ENCODE data around the gene CALN1. TPM values are rescaled to one million over a fixed set of nuclear protein-coding genes. Genes with fewer than 3 reads are reported as not detected.

Gene CALN1
- total and polyA plus RNA-seq, 9 of the 15 experiments (the other 6 are each of a cell fraction or from before 2014, with no cell fraction given): 1.4 to 7.5 (median 3.3) TPM

DNA sequence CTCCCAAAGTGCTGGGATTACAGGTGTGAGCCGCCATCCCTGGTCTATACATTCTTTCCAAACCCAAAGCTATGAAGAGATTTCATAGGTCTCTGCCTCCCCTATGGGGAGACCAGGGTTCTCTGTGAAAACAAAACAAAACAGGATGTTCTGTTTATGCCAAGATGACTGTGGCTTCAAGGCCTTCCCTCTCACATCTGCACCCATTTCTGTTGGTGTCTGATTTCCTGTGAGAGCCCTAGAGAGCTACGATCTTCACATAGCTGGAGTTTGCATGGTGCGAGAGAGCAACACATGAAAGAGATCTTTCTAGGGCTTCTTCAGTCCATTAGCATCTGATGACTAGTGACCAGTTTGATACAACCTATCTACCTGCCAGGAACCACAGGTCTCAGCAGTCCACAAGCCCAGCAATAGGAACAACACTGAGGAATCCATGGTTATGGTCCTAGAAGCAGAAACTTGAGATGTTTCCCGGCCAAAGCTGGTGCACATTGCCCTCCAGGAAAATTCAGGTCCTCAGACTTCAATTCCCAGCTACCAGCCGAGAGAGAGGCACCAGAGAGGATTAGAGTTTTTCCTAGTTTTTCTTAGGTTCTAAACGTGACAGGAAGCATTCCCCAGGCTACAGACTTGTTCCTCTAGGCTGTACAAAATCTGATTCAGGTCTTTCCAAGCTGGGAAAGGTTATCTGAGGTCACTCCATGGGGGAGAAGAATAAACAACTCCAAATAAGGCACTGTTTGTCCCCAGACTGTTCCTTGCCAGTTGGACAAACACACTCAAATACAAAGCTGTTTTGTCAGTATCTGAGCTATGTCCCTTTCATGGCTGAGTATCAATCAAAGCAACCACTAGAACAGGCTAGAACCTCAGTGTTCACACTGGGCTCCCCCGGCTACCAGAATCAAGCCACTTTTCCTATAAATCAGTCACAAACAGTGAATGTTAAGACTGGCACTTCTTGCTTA, 259.7 kb downstream of the CALN1 start (continued):
- TF ChIP-seq, protein P1, sequence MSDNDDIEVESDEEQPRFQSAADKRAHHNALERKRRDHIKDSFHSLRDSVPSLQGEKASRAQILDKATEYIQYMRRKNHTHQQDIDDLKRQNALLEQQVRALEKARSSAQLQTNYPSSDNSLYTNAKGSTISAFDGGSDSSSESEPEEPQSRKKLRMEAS (CRISPR knock-in tag; IDR thresholded peaks at IDR 0.05): no peak

- Histone ChIP-seq H3K9me1 (ENCODE audit: control insufficient read depth, insufficient read depth, low read length) (no peaks in the 10 kb centered on the region), H3K9ac (ENCODE audit: insufficient read depth in 1 of 2, low read depth in 2 of 2, low read length in 2 of 2) (no peak overlapping the region), H3K4me3 (no peak overlapping the region), H3K79me2 (ENCODE audit: control insufficient read depth, insufficient read depth, low read length) (no peaks in the 10 kb centered on the region), H3K4me2 (ENCODE audit: insufficient read depth, low read length) (no peak overlapping the region), H2AFZ (ENCODE audit: low read depth, low read length) (no peak overlapping the region), H3K27me3 (ENCODE audit: control insufficient read depth in 2 of 2, insufficient read depth in 2 of 2, low read length in 2 of 2) (no peaks in the 10 kb centered on the region), H3K36me3 (ENCODE audit: control insufficient read depth, insufficient read depth, low read length) (no peaks in the 10 kb centered on the region), H4K20me1 (replicated peaks; ENCODE audit: control insufficient read depth, insufficient read depth, low read length) (no peaks in the 10 kb centered on the region), H3K4me1 (replicated peaks in 1 of 2; ENCODE audit: control insufficient read depth in 2 of 2, insufficient read depth in 2 of 2, low read length in 2 of 2) (no peaks in the 10 kb centered on the region), H3K27ac (ENCODE audit: extremely low read depth, low read depth, low read length) (no peak overlapping the region), H3K9me3 (replicated peaks; ENCODE audit: control insufficient read depth, insufficient read depth, low read depth, low read length) (no peaks in the 10 kb centered on the region)
- WGBS (ENCODE audit: insufficient coverage, low coverage, missing lambda C conversion rate): 0% methylated on average over 2 of the region's 2 CpGs
- ChIA-PET POLR2A (no interaction called here), CTCF (ENCODE audit: low intra/inter-chr PET ratio) (no interaction called here)
- in situ Hi-C loops (cut with MboI) (no loop called here), intact Hi-C loops (cut with micrococcal nuclease) (no loop called here)
- BruUV-seq (replicated peaks): no TSS peak
- TF ChIP-seq ZC3H11A (IDR thresholded peaks at IDR 0.05; ENCODE audit: low read depth, low read length): no peak
- no peak for TF ChIP-seq ZNF324 (CRISPR knock-in tag; IDR thresholded peaks at IDR 0.05)
- TF ChIP-seq ZNF707 (CRISPR knock-in tag; conservative IDR thresholded peaks at IDR 0.05): no peak
- DNase-seq (ENCODE audit: extremely low read depth in 1 of 4, low spot score in 3 of 4) (no peak), FAIRE-seq (no peak), ATAC-seq (no peak)
These were observed 271.6 kb downstream of the CALN1 start for GRCh38 chr7:72140566-72140965.
